CD14-positive monocyte (primary cell): ENCODE data around the gene MVP. TPM values are rescaled to one million over a fixed set of nuclear protein-coding genes. Genes with fewer than 3 reads are reported as not detected.
A peak's percentile ranks its signal among the peaks of the same experiment; 100 is the strongest.

Source experiments
- DNase-seq, 3 donors: peaks; one replicate each; pipeline ENCODE4 v3.0.0-alpha.2; 2011 to 2022
- H2AFZ ChIP-seq: 2 replicates; pipeline ENCODE4 v1.6.0; 2012; ENCODE audit warnings: mild to moderate bottlenecking, low read depth, low read length, inconsistent platforms; ENCODE audit not compliant: insufficient read depth, poor library complexity, severe bottlenecking
- H3K27ac ChIP-seq, 2 donors: 1 replicate in 1 of 2; 2 replicates in 1 of 2; pipeline ENCODE4 v1.5.1; 2012 to 2013; ENCODE audit warnings: low read length in 2 of 2, control low read depth in 1 of 2, inconsistent platforms in 1 of 2, low read depth in 1 of 2, mild to moderate bottlenecking in 1 of 2
- H3K27me3 ChIP-seq, 2 donors: one replicate each; pipeline versions ENCODE4 v1.6.0 to v1.6.1; 2011 to 2013; ENCODE audit warnings: low read length in 2 of 2; ENCODE audit not compliant: control insufficient read depth in 2 of 2, insufficient read depth in 2 of 2
- H3K36me3 ChIP-seq, 2 donors: replicated peaks in 1 of 2; 1 replicate in 1 of 2; 2 replicates in 1 of 2; pipeline versions ENCODE4 v1.5.1 to v1.6.1; 2012 to 2013; ENCODE audit warnings: low read length in 2 of 2, control low read depth in 1 of 2, inconsistent platforms in 1 of 2, mild to moderate bottlenecking in 1 of 2; ENCODE audit not compliant: insufficient read depth in 2 of 2, control insufficient read depth in 1 of 2
- H3K4me1 ChIP-seq, 2 donors: 1 replicate in 1 of 2; 2 replicates in 1 of 2; pipeline versions ENCODE4 v1.5.1 to v1.6.1; 2012 to 2013; ENCODE audit warnings: low read length in 2 of 2, control low read depth in 1 of 2, inconsistent platforms in 1 of 2, mild to moderate bottlenecking in 1 of 2, moderate library complexity in 1 of 2; ENCODE audit not compliant: insufficient read depth in 2 of 2, control insufficient read depth in 1 of 2
- H3K4me2 ChIP-seq: replicated peaks from 2 replicates; pipeline ENCODE3; 2012; ENCODE audit warnings: low read length, moderate library complexity, mild to moderate bottlenecking; ENCODE audit not compliant: poor library complexity, severe bottlenecking; ENCODE audit errors: extremely low read depth
- H3K4me3 ChIP-seq, 3 experiments: fragments of 200-600 bp in 1 of 3; sonication (generic) in 1 of 3; replicated peaks in 1 of 3; 1 replicate in 2 of 3; 2 replicates in 1 of 3; pipeline ENCODE4 v1.5.1; 2011 to 2013; ENCODE audit warnings: low read length in 3 of 3, mild to moderate bottlenecking in 3 of 3, control low read depth in 2 of 3, low read depth in 2 of 3, inconsistent platforms in 1 of 3, moderate library complexity in 1 of 3
- H3K79me2 ChIP-seq: 2 replicates; pipeline ENCODE4 v1.6.0; 2012; ENCODE audit warnings: mild to moderate bottlenecking, control low read depth, inconsistent platforms, low read length, moderate library complexity; ENCODE audit not compliant: insufficient read depth
- H3K9ac ChIP-seq: 2 replicates; pipeline ENCODE4 v1.6.0; 2017; ENCODE audit warnings: low read length, mild to moderate bottlenecking; ENCODE audit not compliant: insufficient read depth, poor library complexity, severe bottlenecking
- H3K9me3 ChIP-seq, 2 donors: replicated peaks in 1 of 2; 1 replicate in 1 of 2; 2 replicates in 1 of 2; pipeline versions ENCODE4 v1.5.1 to v1.6.1; 2012 to 2013; ENCODE audit warnings: low read length in 2 of 2, control low read depth in 1 of 2; ENCODE audit not compliant: control insufficient read depth in 1 of 2, insufficient read depth in 1 of 2
- H4K20me1 ChIP-seq: 2 replicates; pipeline ENCODE4 v1.6.0; 2012; ENCODE audit warnings: mild to moderate bottlenecking, low read length, control low read depth, moderate library complexity; ENCODE audit not compliant: insufficient read depth
- H3K27ac Mint-ChIP-seq, 7 donors: one replicate each; pipeline ENCODE4 v1.8.0; 2020; ENCODE audit warnings: mild to moderate bottlenecking in 7 of 7, mixed read lengths in 7 of 7, moderate library complexity in 6 of 7, inconsistent platforms in 2 of 7
- H3K27me3 Mint-ChIP-seq, 3 donors: one replicate each; pipeline ENCODE4 v1.8.0; 2021 to 2022; ENCODE audit warnings: low read depth in 3 of 3, mild to moderate bottlenecking in 3 of 3, mixed read lengths in 3 of 3, moderate library complexity in 3 of 3, inconsistent platforms in 1 of 3
- H3K36me3 Mint-ChIP-seq, 2 donors: one replicate each; pipeline ENCODE4 v1.8.0; 2020; ENCODE audit warnings: mixed read lengths in 2 of 2, inconsistent platforms in 1 of 2, mild to moderate bottlenecking in 1 of 2
- H3K4me1 Mint-ChIP-seq: one replicate; pipeline ENCODE4 v1.8.0; 2020; ENCODE audit warnings: mild to moderate bottlenecking, mixed read lengths
- H3K4me3 Mint-ChIP-seq, 2 donors: one replicate each; pipeline ENCODE4 v1.8.0; 2020; ENCODE audit warnings: mild to moderate bottlenecking in 2 of 2, mixed read lengths in 2 of 2, moderate library complexity in 1 of 2
- H3K9me3 Mint-ChIP-seq, 7 donors: one replicate each; pipeline ENCODE4 v1.8.0; 2020 to 2022; ENCODE audit warnings: mixed read lengths in 7 of 7, mild to moderate bottlenecking in 6 of 7, moderate library complexity in 6 of 7, inconsistent platforms in 2 of 7
- CTCF ChIP-seq: fragments of 200-600 bp; IDR thresholded peaks from one replicate; pipeline ENCODE4 v1.8.0; 2022; ENCODE audit warnings: antibody characterized with exemption, mild to moderate bottlenecking
- WGBS: methylation state at CpG from one replicate; pipeline ENCODE4 v1.1.5; 2013; ENCODE audit warnings: missing lambda C conversion rate; ENCODE audit not compliant: insufficient coverage; 5-methylcytosine and 5-hydroxymethylcytosine counted together
- intact Hi-C, 2 donors: fragments of 100-400 bp; cut with micrococcal nuclease; formaldehyde crosslinking; loops; one replicate each; pipeline versions ENCODE4 v1.15.0 to v1.15.1; 2023
- polyA plus RNA-seq, 3 donors: library from polyadenylated mRNA; depleted of rRNA in 1 of 3; unstranded in 2 of 3; stranded (reverse) in 1 of 3; fragments of 300-500 nt in 2 of 3; fragments of >200 nt in 1 of 3; fragmentation: Illumina TruSeq in 2 of 3; gene quantifications; 1 replicate in 2 of 3; 2 replicates in 1 of 3; pipeline ENCODE4 v1.2.3, GENCODE V29; 2012 to 2021

Gene MVP
- polyA plus RNA-seq, 3 donors, result 146 to 274 (median 185) TPM

- peaks cover 6 to 10% (median 8%) of the 10 kb centered on the region in 3 donors for H3K27me3 Mint-ChIP-seq
- peak overlapping the region; percentile 63 for H3K9ac ChIP-seq
- peak overlapping the region; percentile 56 for H2AFZ ChIP-seq
- H4K20me1 ChIP-seq, result peaks cover 36% of the 10 kb centered on the region
- peaks cover 13 to 30% of the 10 kb centered on the region in 2 donors for H3K36me3 ChIP-seq
- TF ChIP-seq CTCF, result no peak
- peaks cover 0 to 5% (median 0%) of the 10 kb centered on the region in 7 donors for H3K9me3 Mint-ChIP-seq
- H3K4me1 Mint-ChIP-seq, result peaks cover 50% of the 10 kb centered on the region
- peaks cover 58 to 66% of the 10 kb centered on the region in 2 donors for H3K4me1 ChIP-seq
- peak overlapping the region; percentile 76 to 89 for H3K4me3 Mint-ChIP-seq
- H3K27ac Mint-ChIP-seq, result peak overlapping the region; percentile 85 to 96 (median 93)
- no peaks in the 10 kb centered on the region for H3K9me3 ChIP-seq
- intact Hi-C loops, result loop anchor here in 1 of 2 donors (5.0 kb wide), 1 partner anchor 40 kb away; no protein-coding TSS in a partner anchor
- H3K27ac ChIP-seq, result peak overlapping the region; percentile 84
- peak overlapping the region; percentile 76 for H3K4me2 ChIP-seq
- H3K4me3 ChIP-seq, result peak overlapping the region; percentile 43 to 78 (median 68)
- H3K36me3 Mint-ChIP-seq, result peaks cover 20 to 31% of the 10 kb centered on the region in 2 donors
- no peak for DNase-seq
- H3K79me2 ChIP-seq, result peaks cover 27% of the 10 kb centered on the region
- H3K27me3 ChIP-seq, result peaks cover 0 to 5% of the 10 kb centered on the region in 2 donors
- under 1% methylated on average over 99 of the region's 99 CpGs for WGBS
Measured at GRCh38 chr16:29806641-29807425, 13.4 kb upstream of the MVP start.

GRCh38 chr16:29807426-29808218 is 12.6 kb upstream of the MVP start:
- intact Hi-C loops, result loop anchor here in 1 of 2 donors (5.0 kb wide), 1 partner anchor 40 kb away; no protein-coding TSS in a partner anchor
- Mint-ChIP-seq H3K4me1 (peaks cover 58% of the 10 kb centered on the region), H3K4me3 (peak overlapping the region; percentile 75 to 89), H3K27ac (peak overlapping the region; percentile 85 to 96 (median 93)), H3K9me3 (peaks cover 0 to 5% (median 3%) of the 10 kb centered on the region in 7 donors), H3K27me3 (peaks cover 13 to 18% (median 16%) of the 10 kb centered on the region in 3 donors), H3K36me3 (peaks cover 17 to 29% of the 10 kb centered on the region in 2 donors)
- peak overlapping the region; percentile 63 for H3K9ac ChIP-seq
- under 1% methylated on average over 65 of the region's 69 CpGs for WGBS
- DNase-seq, result peak; percentile 86 to 91 (median 87)
- H3K4me2 ChIP-seq, result peak overlapping the region; percentile 76
- peak overlapping the region; percentile 84 for H3K27ac ChIP-seq
- peaks cover 27% of the 10 kb centered on the region for H3K79me2 ChIP-seq
- H2AFZ ChIP-seq, result peak overlapping the region; percentile 56
- H4K20me1 ChIP-seq, result peaks cover 36% of the 10 kb centered on the region
- H3K4me1 ChIP-seq, result peaks cover 65 to 74% of the 10 kb centered on the region in 2 donors
- H3K27me3 ChIP-seq, result peaks cover 5 to 11% of the 10 kb centered on the region in 2 donors
- H3K4me3 ChIP-seq, result peak overlapping the region; percentile 41 to 78 (median 53)
- H3K9me3 ChIP-seq, result no peaks in the 10 kb centered on the region
- H3K36me3 ChIP-seq, result peaks cover 13 to 25% of the 10 kb centered on the region in 2 donors
- peak; percentile 38 for TF ChIP-seq CTCF
